GM23338 (cell line): ENCODE data around the gene MTX2. TPM values are rescaled to one million over a fixed set of nuclear protein-coding genes. Genes with fewer than 3 reads are reported as not detected.

Source experiments
- ATAC-seq: fragments of 200-7000 bp; cut with Tn5 transposase; 3 replicates; pipeline ENCODE4 v1.9.1; 2020
- DNase-seq: peaks from one replicate; pipeline ENCODE4 v3.0.0-alpha.2; 2015; ENCODE audit warnings: low spot score
- H2AFZ ChIP-seq: fragments of 200-600 bp; sonication (generic); 2 replicates; pipeline ENCODE4 v1.8.0; 2016; ENCODE audit warnings: antibody characterized with exemption, mild to moderate bottlenecking, moderate library complexity
- H3F3A ChIP-seq: fragments of 200-600 bp; sonication (generic); replicated peaks from 2 replicates; pipeline ENCODE4 v1.8.0; 2017; ENCODE audit warnings: antibody characterized with exemption, mixed run types, low read depth
- H3K27ac ChIP-seq: fragments of 200-600 bp; sonication (generic); 2 replicates; pipeline ENCODE4 v1.6.1; 2016; ENCODE audit warnings: low read depth
- H3K27me3 ChIP-seq: fragments of 200-600 bp; sonication (generic); 2 replicates; pipeline ENCODE4 v1.8.0; 2016; ENCODE audit warnings: mild to moderate bottlenecking, mixed run types, moderate library complexity; ENCODE audit not compliant: insufficient read depth
- H3K36me3 ChIP-seq: fragments of 200-600 bp; sonication (generic); 2 replicates; pipeline ENCODE4 v1.8.0; 2016; ENCODE audit warnings: mild to moderate bottlenecking; ENCODE audit not compliant: insufficient read depth
- H3K4me1 ChIP-seq: fragments of 200-600 bp; sonication (generic); 2 replicates; pipeline ENCODE4 v1.8.0; 2016; ENCODE audit warnings: mild to moderate bottlenecking, moderate library complexity; ENCODE audit not compliant: insufficient read depth
- H3K4me2 ChIP-seq: fragments of 200-600 bp; sonication (generic); 2 replicates; pipeline ENCODE4 v1.7.1; 2017; ENCODE audit warnings: mixed run types
- H3K4me3 ChIP-seq: fragments of 200-600 bp; sonication (generic); 2 replicates; pipeline ENCODE4 v1.6.1; 2016; ENCODE audit warnings: mixed run types
- H3K79me2 ChIP-seq: fragments of 200-600 bp; sonication (generic); replicated peaks from 2 replicates; pipeline ENCODE4 v1.8.0; 2017; ENCODE audit warnings: mild to moderate bottlenecking; ENCODE audit not compliant: insufficient read depth
- H3K9me2 ChIP-seq: fragments of 200-600 bp; sonication (generic); 2 replicates; pipeline ENCODE4 v1.8.0; 2017; ENCODE audit not compliant: insufficient read depth
- H4K20me1 ChIP-seq: fragments of 200-600 bp; sonication (generic); replicated peaks from 2 replicates; pipeline ENCODE4 v1.8.0; 2017; ENCODE audit warnings: mild to moderate bottlenecking; ENCODE audit not compliant: insufficient read depth
- H3K27ac Mint-ChIP-seq: 2 replicates; pipeline ENCODE4 v1.8.0; 2020; ENCODE audit warnings: inconsistent platforms, mild to moderate bottlenecking, moderate library complexity, mixed read lengths
- H3K27me3 Mint-ChIP-seq: 3 replicates; pipeline ENCODE4 v1.8.0; 2022; ENCODE audit warnings: low read depth, mild to moderate bottlenecking, moderate library complexity, mixed read lengths, inconsistent platforms; ENCODE audit not compliant: insufficient read depth, poor library complexity
- H3K36me3 Mint-ChIP-seq: 3 replicates; pipeline ENCODE4 v1.8.0; 2021; ENCODE audit warnings: low read depth, mild to moderate bottlenecking, inconsistent platforms, moderate library complexity, mixed read lengths
- H3K4me1 Mint-ChIP-seq: 3 replicates; pipeline ENCODE4 v1.8.0; 2020; ENCODE audit warnings: mild to moderate bottlenecking, inconsistent platforms, mixed read lengths
- H3K4me3 Mint-ChIP-seq: 3 replicates; pipeline ENCODE4 v1.8.0; 2021; ENCODE audit warnings: moderate library complexity, mild to moderate bottlenecking, inconsistent platforms, mixed read lengths
- H3K9me3 Mint-ChIP-seq: 3 replicates; pipeline ENCODE4 v1.8.0; 2020; ENCODE audit warnings: moderate library complexity, mild to moderate bottlenecking, inconsistent platforms, mixed read lengths
- CREB1 ChIP-seq: fragments of 250-450 bp; sonication (Bioruptor Pico); IDR thresholded peaks from 2 replicates; pipeline ENCODE4 v1.5.0; 2020; ENCODE audit warnings: low read depth, mild to moderate bottlenecking, moderate library complexity
- CTCF ChIP-seq, 2 experiments: fragments of 200-600 bp in 1 of 2; sonication (generic) in 1 of 2; conservative IDR thresholded peaks; 2 replicates each; pipeline versions ENCODE4 v1.5.1 to v1.6.1; 2016 to 2017; ENCODE audit warnings: antibody characterized with exemption in 2 of 2, low read depth in 2 of 2, mild to moderate bottlenecking in 2 of 2, moderate library complexity in 1 of 2
- EZH2 ChIP-seq: fragments of 200-600 bp; sonication (generic); IDR thresholded peaks from one replicate; pipeline ENCODE4 v1.8.0; 2017; ENCODE audit warnings: antibody characterized with exemption, mild to moderate bottlenecking, low read depth; ENCODE audit not compliant: unreplicated experiment
- EZH2phosphoT487 ChIP-seq: fragments of 200-600 bp; sonication (generic); IDR thresholded peaks from one replicate; pipeline ENCODE4 v1.8.1; 2018; ENCODE audit warnings: antibody characterized with exemption; ENCODE audit not compliant: unreplicated experiment
- NANOG ChIP-seq: IDR thresholded peaks from 2 replicates; pipeline ENCODE4 v1.6.1; 2016; ENCODE audit warnings: antibody characterized with exemption, borderline replicate concordance
- POLR2AphosphoS5 ChIP-seq: IDR thresholded peaks from 2 replicates; pipeline ENCODE4 v1.6.1; 2016; ENCODE audit warnings: antibody characterized with exemption, low read depth
- STAT1 ChIP-seq: IDR thresholded peaks from one replicate; pipeline ENCODE4 v1.6.1; 2016; ENCODE audit warnings: antibody characterized with exemption; ENCODE audit not compliant: unreplicated experiment
- ZNF114 ChIP-seq: fragments of 250-450 bp; sonication (Bioruptor Pico); IDR thresholded peaks from 2 replicates; pipeline ENCODE4 v1.5.0; 2020; ENCODE audit warnings: mild to moderate bottlenecking, moderate library complexity
- ZNF331 ChIP-seq: fragments of 250-450 bp; sonication (Bioruptor Pico); IDR thresholded peaks from 2 replicates; pipeline ENCODE4 v1.5.0; 2020; ENCODE audit warnings: low read depth, mild to moderate bottlenecking, moderate library complexity
- polyA plus RNA-seq: library from polyadenylated mRNA; unstranded; fragments of >200 nt; fragmentation: Nextera tagmentation; extraction: Ambion mirVana; gene quantifications from 2 replicates; pipeline ENCODE4 v1.2.1, GENCODE V29; 2016
- total RNA-seq: library from RNA; depleted of rRNA; stranded (reverse); fragments of >200 nt; shearing (Covaris generic); gene quantifications from 2 replicates; pipeline ENCODE4 v1.2.3, GENCODE V29; 2014
- TF ChIP-seq, protein P1 (sequence below): IDR thresholded peaks from 2 replicates; pipeline ENCODE4 v1.6.1; 2016; ENCODE audit warnings: antibody characterized with exemption
- TF ChIP-seq, protein P2 (sequence below): IDR thresholded peaks from one replicate; pipeline ENCODE4 v1.6.1; 2018; ENCODE audit warnings: antibody characterized with exemption; ENCODE audit not compliant: unreplicated experiment

Gene MTX2
- total and polyA plus RNA-seq, 2 experiments from 2014 or later: 37.5 to 81.7 TPM

DNA sequence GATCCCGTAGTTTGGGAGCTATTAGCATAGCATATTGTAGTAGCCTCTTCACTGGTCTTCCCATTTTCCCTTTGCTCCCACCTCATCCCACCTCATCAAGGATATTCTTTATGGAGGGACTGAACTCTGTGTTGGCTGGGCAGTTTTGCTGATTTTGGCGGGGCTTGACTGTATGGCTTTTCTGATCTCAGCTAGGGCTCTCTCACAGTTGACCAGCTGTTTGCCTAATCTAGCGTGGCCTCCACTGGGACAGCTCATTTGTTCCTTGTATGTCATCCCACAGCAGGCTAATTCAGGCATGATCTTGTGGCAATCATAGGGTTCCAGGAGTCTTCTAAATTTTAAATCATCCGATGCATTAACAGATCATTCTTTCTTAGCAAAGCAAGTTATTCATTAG is 30.2 kb upstream of the MTX2 start:
- H3K36me3 Mint-ChIP-seq: no peaks in the 10 kb centered on the region
- TF ChIP-seq EZH2phosphoT487 (no peak), POLR2AphosphoS5 (no peak), EZH2 (no peak), ZNF114 (CRISPR knock-in tag) (no peak)
- H3K4me3 Mint-ChIP-seq: no peak overlapping the region
- no peaks in the 10 kb centered on the region for H3K27me3 ChIP-seq
- H3K27ac Mint-ChIP-seq: no peak overlapping the region
- H3K27ac ChIP-seq: no peak overlapping the region
- H3K79me2 ChIP-seq: no peaks in the 10 kb centered on the region
- H3K4me3 ChIP-seq: no peak overlapping the region
- no peaks in the 10 kb centered on the region; the same call in 1 of the 2 replicates for H4K20me1 ChIP-seq
- DNase-seq (no peak), ATAC-seq (no peak)
- H3K9me2 ChIP-seq: no peaks in the 10 kb centered on the region
- no peaks in the 10 kb centered on the region for H3F3A ChIP-seq
- H3K27me3 Mint-ChIP-seq: no peaks in the 10 kb centered on the region
- H2AFZ ChIP-seq: no peak overlapping the region
- H3K4me1 ChIP-seq: no peaks in the 10 kb centered on the region
- no peaks in the 10 kb centered on the region for H3K9me3 Mint-ChIP-seq
- no peak overlapping the region for H3K4me2 ChIP-seq
- no peaks in the 10 kb centered on the region for H3K36me3 ChIP-seq
- H3K4me1 Mint-ChIP-seq: no peaks in the 10 kb centered on the region

GRCh38 chr2:176240301-176240700 is 28.9 kb upstream of the MTX2 start:
- Histone ChIP-seq H3K4me1 (no peaks in the 10 kb centered on the region), H2AFZ (no peak overlapping the region), H3K79me2 (no peaks in the 10 kb centered on the region), H3F3A (no peaks in the 10 kb centered on the region), H3K4me3 (no peak overlapping the region), H3K4me2 (no peak overlapping the region), H3K36me3 (no peaks in the 10 kb centered on the region), H4K20me1 (no peaks in the 10 kb centered on the region; the same call in 1 of the 2 replicates), H3K27me3 (no peaks in the 10 kb centered on the region), H3K27ac (no peak overlapping the region), H3K9me2 (no peaks in the 10 kb centered on the region)
- no peak for TF ChIP-seq CTCF (conservative IDR thresholded peaks at IDR 0.05; ENCODE audit: low read depth in 2 of 2)
- TF ChIP-seq, protein P1, sequence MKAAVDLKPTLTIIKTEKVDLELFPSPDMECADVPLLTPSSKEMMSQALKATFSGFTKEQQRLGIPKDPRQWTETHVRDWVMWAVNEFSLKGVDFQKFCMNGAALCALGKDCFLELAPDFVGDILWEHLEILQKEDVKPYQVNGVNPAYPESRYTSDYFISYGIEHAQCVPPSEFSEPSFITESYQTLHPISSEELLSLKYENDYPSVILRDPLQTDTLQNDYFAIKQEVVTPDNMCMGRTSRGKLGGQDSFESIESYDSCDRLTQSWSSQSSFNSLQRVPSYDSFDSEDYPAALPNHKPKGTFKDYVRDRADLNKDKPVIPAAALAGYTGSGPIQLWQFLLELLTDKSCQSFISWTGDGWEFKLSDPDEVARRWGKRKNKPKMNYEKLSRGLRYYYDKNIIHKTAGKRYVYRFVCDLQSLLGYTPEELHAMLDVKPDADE: no peak
- TF ChIP-seq, protein P2, sequence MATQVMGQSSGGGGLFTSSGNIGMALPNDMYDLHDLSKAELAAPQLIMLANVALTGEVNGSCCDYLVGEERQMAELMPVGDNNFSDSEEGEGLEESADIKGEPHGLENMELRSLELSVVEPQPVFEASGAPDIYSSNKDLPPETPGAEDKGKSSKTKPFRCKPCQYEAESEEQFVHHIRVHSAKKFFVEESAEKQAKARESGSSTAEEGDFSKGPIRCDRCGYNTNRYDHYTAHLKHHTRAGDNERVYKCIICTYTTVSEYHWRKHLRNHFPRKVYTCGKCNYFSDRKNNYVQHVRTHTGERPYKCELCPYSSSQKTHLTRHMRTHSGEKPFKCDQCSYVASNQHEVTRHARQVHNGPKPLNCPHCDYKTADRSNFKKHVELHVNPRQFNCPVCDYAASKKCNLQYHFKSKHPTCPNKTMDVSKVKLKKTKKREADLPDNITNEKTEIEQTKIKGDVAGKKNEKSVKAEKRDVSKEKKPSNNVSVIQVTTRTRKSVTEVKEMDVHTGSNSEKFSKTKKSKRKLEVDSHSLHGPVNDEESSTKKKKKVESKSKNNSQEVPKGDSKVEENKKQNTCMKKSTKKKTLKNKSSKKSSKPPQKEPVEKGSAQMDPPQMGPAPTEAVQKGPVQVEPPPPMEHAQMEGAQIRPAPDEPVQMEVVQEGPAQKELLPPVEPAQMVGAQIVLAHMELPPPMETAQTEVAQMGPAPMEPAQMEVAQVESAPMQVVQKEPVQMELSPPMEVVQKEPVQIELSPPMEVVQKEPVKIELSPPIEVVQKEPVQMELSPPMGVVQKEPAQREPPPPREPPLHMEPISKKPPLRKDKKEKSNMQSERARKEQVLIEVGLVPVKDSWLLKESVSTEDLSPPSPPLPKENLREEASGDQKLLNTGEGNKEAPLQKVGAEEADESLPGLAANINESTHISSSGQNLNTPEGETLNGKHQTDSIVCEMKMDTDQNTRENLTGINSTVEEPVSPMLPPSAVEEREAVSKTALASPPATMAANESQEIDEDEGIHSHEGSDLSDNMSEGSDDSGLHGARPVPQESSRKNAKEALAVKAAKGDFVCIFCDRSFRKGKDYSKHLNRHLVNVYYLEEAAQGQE: no peak
- TF ChIP-seq CREB1 (CRISPR knock-in tag): no peak
- TF ChIP-seq NANOG: no peak
- TF ChIP-seq STAT1: no peak
- no peak for TF ChIP-seq ZNF331 (CRISPR knock-in tag)
- no peak for TF ChIP-seq ZNF114 (CRISPR knock-in tag)
- no peak for DNase-seq
- Mint-ChIP-seq H3K27me3 (no peaks in the 10 kb centered on the region), H3K4me1 (no peaks in the 10 kb centered on the region), H3K27ac (no peak overlapping the region), H3K36me3 (no peaks in the 10 kb centered on the region), H3K9me3 (no peaks in the 10 kb centered on the region), H3K4me3 (no peak overlapping the region)
- ATAC-seq: no peak
